Endometrial microvascular endothelial cells (primary cell): Measurements from ENCODE around the gene PPP4R3B. TPM values are rescaled to one million over a fixed set of nuclear protein-coding genes. Genes with fewer than 3 reads are reported as not detected.
"Not testable (repeated sequence)": the region's sequence is repeated elsewhere in the genome, so short reads cannot be mapped to it uniquely, and the experiment has no call there.

Source experiments
- in situ Hi-C: cut with HindIII; loops from 2 replicates; pipeline ENCODE4 v1.10.0; 2017; ENCODE audit warnings: low sequenced_read_pairs, low pct_unique_long_range_greater_than_20kb; ENCODE audit errors: inconsistent ontology term
- total RNA-seq: library from RNA; depleted of rRNA; stranded (reverse); fragments of >200 nt; gene quantifications from one replicate; pipeline ENCODE4 v1.2.3, GENCODE V29; 2015; ENCODE audit errors: inconsistent ontology term

Gene PPP4R3B
- total RNA-seq, 1 donor from 2014 or later: 51.2 TPM

GRCh38 chr2:55598056-55598795 lies 19.2 kb downstream of the PPP4R3B start:
- in situ Hi-C loops: no loop called here

- in situ Hi-C loops: not testable (repeated sequence)
These were observed 20.6 kb downstream of the PPP4R3B start for GRCh38 chr2:55596795-55597194.

- in situ Hi-C loops: no loop called here
These were observed 21.9 kb downstream of the PPP4R3B start for GRCh38 chr2:55595536-55595935.

GRCh38 chr2:55592130-55592529 lies 25.3 kb downstream of the PPP4R3B start:
- in situ Hi-C loops: no loop called here

GRCh38 chr2:55590810-55591440 lies 26.5 kb downstream of the PPP4R3B start:
- in situ Hi-C loops: no loop called here

- in situ Hi-C loops: no loop called here
These were observed 31.9 kb downstream of the PPP4R3B start for GRCh38 chr2:55585451-55586080.

- in situ Hi-C loops: no loop called here
These were observed 35.4 kb downstream of the PPP4R3B start for GRCh38 chr2:55581874-55582547.

GRCh38 chr2:55581435-55581834 lies 36.0 kb downstream of the PPP4R3B start:
- in situ Hi-C loops: no loop called here

GRCh38 chr2:55569002-55569401 lies 48.4 kb downstream of the PPP4R3B start:
- in situ Hi-C loops: not testable (repeated sequence)

GRCh38 chr2:55567298-55567697 lies 50.1 kb downstream of the PPP4R3B start:
- in situ Hi-C loops: no loop called here

- in situ Hi-C loops: no loop called here
These were observed 51.8 kb downstream of the PPP4R3B start for GRCh38 chr2:55565613-55566012.

- in situ Hi-C loops: no loop called here
These were observed 56.6 kb downstream of the PPP4R3B start for GRCh38 chr2:55560855-55561254.

- in situ Hi-C loops: no loop called here
These were observed 60.6 kb downstream of the PPP4R3B start for GRCh38 chr2:55556809-55557208.

GRCh38 chr2:55555977-55556376 lies 61.4 kb downstream of the PPP4R3B start:
- in situ Hi-C loops: no loop called here

- in situ Hi-C loops: no loop called here
These were observed 64.1 kb downstream of the PPP4R3B start for GRCh38 chr2:55553321-55553720.

- in situ Hi-C loops: no loop called here
These were observed 66.9 kb downstream of the PPP4R3B start for GRCh38 chr2:55550368-55551102.

- in situ Hi-C loops: not testable (repeated sequence)
These were observed 69.7 kb downstream of the PPP4R3B start for GRCh38 chr2:55547679-55548078.

GRCh38 chr2:55547001-55547400 lies 70.4 kb downstream of the PPP4R3B start:
- in situ Hi-C loops: no loop called here

GRCh38 chr2:55530539-55531081 lies 86.8 kb downstream of the PPP4R3B start:
- in situ Hi-C loops: no loop called here
